HG02678 (cell line): ENCODE data around the gene EPB41L5.
"Not testable (repeated sequence)": the region's sequence is repeated elsewhere in the genome, so short reads cannot be mapped to it uniquely, and the experiment has no call there.

Experiments
- ATAC-seq: cut with Tn5 transposase; IDR thresholded peaks from one replicate; pipeline ENCODE4 v1.9.1; 2021; ENCODE audit warnings: mild to moderate bottlenecking, moderate library complexity; ENCODE audit not compliant: unreplicated experiment

EPB41L5 gene

DNA sequence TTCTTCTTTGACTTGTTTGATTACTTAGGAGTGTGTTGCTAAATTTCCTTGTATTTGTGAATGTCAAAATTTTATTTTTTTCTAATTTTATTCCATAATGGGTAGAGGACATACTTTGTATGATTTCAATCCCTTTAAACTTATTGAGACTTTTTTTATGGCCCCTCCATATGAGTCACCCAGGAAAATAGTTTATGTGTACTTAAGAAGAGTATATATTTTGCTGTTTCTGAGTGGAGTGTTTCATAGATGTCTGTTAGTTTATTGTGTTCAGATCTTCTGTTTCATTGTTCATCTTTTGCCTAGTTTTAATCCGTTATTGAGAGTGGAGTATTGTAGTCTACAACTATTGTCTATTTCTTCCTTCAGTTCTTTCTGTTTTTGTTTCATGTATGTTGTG is 81.9 kb downstream of the EPB41L5 start:
- no peak for ATAC-seq

GRCh38 chr2:120100627-120101026 is 87.8 kb downstream of the EPB41L5 start:
- ATAC-seq: no peak

- no peak for ATAC-seq
Observed at GRCh38 chr2:120103723-120104467, 91.0 kb downstream of the EPB41L5 start.

- no peak for ATAC-seq
Observed at GRCh38 chr2:120104772-120105171, 91.9 kb downstream of the EPB41L5 start.

DNA sequence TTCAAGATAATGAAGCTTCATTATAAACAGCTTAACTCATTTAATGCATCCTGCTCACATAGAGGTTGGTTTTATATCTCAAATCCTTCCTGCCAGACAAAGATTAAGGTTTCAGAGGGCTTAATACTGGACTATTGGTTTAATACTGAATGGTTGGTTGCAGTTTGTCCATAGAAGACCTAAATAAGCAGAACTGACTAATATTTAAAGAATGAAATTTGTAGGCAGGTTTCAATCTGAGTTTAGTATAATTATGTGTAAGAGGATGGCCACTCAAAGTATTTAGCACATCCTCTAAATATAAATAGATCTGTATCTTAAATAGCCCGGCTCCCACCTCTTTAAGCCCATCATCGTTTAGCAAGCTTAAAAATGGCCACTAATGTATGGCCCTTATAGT is 92.5 kb downstream of the EPB41L5 start:
- peak; percentile 71 for ATAC-seq

- ATAC-seq: no peak
Observed at GRCh38 chr2:120108049-120108448, 95.2 kb downstream of the EPB41L5 start.

DNA sequence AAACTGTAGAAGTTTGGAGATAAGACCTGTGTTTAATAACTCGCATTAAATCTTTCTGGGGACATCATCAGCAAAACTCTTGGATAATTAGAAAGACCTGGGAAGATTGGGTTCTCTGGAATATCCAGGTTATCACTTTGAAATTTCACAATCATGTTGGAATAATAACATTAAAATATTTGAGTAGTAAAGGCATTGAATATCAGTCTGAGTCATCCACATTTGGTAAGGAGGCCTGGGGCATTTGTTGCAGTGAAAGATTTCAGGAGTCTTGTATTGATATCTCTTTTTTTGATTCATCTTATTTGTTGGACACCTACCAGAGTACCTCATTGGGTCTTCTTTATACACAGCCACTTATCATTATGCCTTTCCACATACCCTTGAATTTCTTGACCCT is 95.9 kb downstream of the EPB41L5 start:
- ATAC-seq: no peak

- no peak for ATAC-seq
Observed at GRCh38 chr2:120109186-120110061, 96.5 kb downstream of the EPB41L5 start.

DNA sequence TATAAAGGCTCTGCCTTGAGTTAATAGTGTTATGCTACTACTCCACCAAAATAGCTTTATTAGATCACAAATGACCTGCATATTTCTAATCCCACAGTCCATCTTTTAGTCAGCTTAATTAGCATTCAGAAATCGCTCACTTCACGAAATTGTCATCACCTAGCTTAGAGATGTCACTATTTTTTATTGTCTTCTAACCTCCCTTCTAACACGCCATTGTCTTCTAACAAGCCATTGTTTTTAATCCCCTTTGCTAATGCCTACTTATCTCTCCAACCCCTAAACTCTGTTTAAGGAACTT is 97.1 kb downstream of the EPB41L5 start:
- ATAC-seq: no peak

DNA sequence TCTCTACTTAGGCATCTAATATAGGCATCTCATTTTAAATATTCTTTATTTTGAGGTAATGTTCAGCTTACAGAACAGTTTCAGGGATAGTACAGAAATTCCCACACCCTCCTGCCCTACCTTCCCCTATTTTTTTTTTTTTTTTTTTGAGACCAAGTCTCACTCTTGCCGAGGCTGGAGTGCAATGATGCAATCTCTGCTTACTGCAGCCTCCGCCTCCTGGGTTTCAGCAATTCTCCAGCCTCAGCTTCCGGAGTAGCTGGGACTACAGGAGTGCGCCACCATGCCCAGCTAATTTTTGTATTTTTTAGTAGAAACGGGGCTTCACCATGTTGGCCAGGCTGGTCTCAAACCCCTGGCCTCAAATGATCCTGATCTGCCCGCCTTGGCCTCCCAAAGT is 97.6 kb downstream of the EPB41L5 start:
- no peak for ATAC-seq

DNA sequence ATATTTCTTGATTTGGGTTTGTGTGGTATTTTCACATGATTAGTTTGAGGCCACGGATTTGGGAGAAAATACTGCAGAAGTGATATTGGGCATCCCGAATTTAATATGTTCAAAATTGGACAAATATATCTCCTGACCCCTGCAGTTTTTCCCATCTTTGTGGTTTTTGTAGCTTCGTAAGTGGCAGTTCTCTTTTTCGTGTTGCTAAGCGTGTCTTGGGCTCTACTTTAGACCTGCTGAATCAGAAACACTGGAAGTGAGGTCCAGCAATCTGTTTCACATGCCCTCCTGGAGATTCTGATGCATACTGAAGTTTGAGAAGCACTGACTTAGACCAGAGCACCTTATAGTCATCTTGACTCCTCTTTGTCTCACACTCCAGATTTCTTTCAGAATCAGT is 98.3 kb downstream of the EPB41L5 start:
- ATAC-seq: no peak

GRCh38 chr2:120118018-120118417 is 105.1 kb downstream of the EPB41L5 start:
- ATAC-seq: no peak

- no peak for ATAC-seq
Observed at GRCh38 chr2:120118471-120118870, 105.6 kb downstream of the EPB41L5 start.

DNA sequence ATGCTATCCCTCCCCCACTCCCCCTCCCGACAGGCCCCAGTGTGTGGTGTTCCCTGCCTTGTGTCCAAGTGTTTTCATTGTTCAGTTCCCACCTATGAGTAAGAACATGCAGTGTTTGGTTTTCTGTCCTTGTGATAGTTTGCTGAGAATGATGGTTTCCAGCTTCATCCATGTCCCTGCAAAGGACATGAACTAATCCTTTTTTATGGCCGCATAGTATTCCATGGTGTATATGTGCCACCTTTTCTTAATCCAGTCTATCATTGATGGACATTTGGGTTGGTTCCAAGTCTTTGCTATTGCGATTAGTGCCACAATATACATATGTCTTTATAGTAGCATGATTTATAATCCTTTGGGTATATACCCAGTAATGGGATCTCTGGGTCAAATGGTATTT is 108.5 kb downstream of the EPB41L5 start:
- not testable (repeated sequence) for ATAC-seq

GRCh38 chr2:120123090-120123489 is 110.2 kb downstream of the EPB41L5 start:
- ATAC-seq: no peak

GRCh38 chr2:120125195-120125594 is 112.3 kb downstream of the EPB41L5 start:
- ATAC-seq: no peak

DNA sequence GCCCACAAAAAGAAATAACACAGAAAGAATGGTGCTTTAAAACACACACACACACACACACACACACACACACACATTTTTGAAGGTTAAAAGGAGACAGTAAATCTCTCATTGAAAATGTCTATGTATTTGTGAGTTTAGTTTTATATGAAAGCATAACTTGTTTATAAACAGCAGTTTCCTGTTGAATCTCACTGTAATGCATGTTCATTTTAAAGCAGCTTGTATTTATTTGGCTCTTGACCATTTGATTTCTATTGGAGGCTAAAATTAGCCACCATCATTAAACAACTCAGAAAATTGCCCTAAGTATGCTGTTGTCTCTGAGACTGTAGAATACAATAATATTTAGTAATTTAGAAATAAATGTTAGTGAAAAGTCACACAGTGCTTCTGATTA is 115.3 kb downstream of the EPB41L5 start:
- ATAC-seq: no peak

DNA sequence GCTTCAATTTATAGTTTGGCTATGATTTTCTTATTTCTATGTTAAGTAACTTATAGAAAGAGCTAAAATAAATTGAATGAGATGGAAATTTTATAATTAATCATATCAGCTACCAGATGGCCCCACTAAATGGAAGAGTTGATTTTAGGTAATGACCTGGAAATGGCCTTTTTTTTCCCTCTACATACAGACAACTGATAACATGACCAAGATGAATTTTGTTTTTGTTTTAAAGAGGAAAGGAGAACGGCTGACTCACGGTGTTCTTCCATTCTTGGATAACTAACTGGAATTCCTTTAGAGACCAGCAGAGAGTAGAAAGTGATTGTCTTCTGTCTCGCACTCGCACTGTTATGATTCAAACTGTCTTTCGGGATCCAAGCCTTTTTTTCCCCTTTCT is 119.3 kb downstream of the EPB41L5 start:
- ATAC-seq: no peak

- no peak for ATAC-seq
Observed at GRCh38 chr2:120132691-120133090, 119.8 kb downstream of the EPB41L5 start.

- ATAC-seq: no peak
Observed at GRCh38 chr2:120133572-120134244, 120.8 kb downstream of the EPB41L5 start.

DNA sequence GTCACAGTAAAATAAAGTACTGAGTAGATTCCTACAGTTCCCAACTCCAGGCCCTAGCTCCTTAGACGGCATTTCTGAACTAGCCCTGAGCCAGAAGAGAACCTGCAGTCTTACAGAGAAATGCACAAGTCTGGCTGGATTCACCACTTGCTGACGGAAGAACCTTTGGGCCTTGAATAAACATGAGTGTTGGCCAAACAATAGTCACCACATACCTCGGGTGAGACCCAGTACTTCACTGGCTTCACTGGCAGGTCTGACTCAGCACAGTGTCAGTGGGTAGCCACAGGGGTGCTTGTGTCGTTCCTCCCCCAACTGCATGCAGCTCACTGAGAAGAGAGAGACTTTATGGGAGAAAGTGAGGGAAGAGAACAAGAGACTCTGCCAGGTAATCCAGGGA is 121.4 kb downstream of the EPB41L5 start:
- no peak for ATAC-seq

DNA sequence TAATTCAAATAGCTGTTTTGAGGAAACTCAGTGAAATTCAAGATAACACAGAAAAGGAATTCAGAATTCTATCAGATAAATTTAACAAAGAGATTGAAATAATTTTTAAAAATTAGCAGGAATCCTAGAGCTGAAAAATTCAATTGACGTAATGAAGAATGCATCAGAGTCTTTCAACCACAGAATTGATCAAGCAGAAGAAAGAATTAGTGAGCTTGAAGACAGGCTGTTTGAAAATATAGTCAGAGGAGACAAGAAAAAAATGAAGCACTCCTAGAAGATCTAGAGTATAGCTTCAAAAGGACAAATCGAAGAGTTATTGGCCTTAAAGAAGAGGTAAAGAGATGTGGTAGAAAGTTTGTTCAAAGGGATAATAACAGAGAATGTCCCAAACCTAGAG is 122.1 kb downstream of the EPB41L5 start:
- not testable (repeated sequence) for ATAC-seq
